ENCODE data around the gene GSAP. TPM values are rescaled to one million over a fixed set of nuclear protein-coding genes. Genes with fewer than 3 reads are reported as not detected.

Gene GSAP
- total RNA-seq, 1 donor from 2014 or later: 13.0 TPM

DNA sequence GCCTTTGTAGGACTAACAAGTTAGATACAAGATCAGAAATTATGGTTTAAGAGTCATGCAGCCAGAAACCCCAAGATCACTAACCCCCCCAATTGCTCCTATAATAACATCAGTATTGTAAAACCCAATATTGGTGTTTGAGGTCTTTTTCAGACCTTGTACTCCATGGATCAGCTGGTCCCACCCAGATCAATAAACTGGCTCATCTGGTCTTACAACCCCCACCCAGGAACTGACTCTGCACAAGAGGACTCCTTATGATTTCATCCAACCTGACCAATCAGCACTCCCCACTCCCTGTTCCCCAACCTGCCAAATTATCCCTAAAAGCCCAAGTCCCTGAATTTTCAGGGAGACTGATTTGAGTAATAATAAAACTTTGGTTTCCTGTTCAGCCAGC lies 6.4 kb upstream of the GSAP start:
- H3K9me3 ChIP-seq: no peaks in the 10 kb centered on the region
- H3K27ac ChIP-seq: no peak overlapping the region
- H3K36me3 ChIP-seq: no peaks in the 10 kb centered on the region
- TF ChIP-seq POLR2A (IDR thresholded peaks at IDR 0.05): no peak
- TF ChIP-seq POLR2AphosphoS5 (IDR thresholded peaks at IDR 0.05; ENCODE audit: insufficient read depth in 1 of 2, low read depth in 1 of 2): no peak
- TF ChIP-seq, protein P1, sequence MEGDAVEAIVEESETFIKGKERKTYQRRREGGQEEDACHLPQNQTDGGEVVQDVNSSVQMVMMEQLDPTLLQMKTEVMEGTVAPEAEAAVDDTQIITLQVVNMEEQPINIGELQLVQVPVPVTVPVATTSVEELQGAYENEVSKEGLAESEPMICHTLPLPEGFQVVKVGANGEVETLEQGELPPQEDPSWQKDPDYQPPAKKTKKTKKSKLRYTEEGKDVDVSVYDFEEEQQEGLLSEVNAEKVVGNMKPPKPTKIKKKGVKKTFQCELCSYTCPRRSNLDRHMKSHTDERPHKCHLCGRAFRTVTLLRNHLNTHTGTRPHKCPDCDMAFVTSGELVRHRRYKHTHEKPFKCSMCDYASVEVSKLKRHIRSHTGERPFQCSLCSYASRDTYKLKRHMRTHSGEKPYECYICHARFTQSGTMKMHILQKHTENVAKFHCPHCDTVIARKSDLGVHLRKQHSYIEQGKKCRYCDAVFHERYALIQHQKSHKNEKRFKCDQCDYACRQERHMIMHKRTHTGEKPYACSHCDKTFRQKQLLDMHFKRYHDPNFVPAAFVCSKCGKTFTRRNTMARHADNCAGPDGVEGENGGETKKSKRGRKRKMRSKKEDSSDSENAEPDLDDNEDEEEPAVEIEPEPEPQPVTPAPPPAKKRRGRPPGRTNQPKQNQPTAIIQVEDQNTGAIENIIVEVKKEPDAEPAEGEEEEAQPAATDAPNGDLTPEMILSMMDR (IDR thresholded peaks at IDR 0.05): no peak
- H3K4me1 ChIP-seq: no peaks in the 10 kb centered on the region
- DNase-seq (ENCODE audit: extremely low spot score in 2 of 2): no peak
- no peak overlapping the region for H3K4me3 ChIP-seq
- intact Hi-C loops (cut with DNase I): no loop called here
- no peaks in the 10 kb centered on the region for H3K27me3 ChIP-seq

DNA sequence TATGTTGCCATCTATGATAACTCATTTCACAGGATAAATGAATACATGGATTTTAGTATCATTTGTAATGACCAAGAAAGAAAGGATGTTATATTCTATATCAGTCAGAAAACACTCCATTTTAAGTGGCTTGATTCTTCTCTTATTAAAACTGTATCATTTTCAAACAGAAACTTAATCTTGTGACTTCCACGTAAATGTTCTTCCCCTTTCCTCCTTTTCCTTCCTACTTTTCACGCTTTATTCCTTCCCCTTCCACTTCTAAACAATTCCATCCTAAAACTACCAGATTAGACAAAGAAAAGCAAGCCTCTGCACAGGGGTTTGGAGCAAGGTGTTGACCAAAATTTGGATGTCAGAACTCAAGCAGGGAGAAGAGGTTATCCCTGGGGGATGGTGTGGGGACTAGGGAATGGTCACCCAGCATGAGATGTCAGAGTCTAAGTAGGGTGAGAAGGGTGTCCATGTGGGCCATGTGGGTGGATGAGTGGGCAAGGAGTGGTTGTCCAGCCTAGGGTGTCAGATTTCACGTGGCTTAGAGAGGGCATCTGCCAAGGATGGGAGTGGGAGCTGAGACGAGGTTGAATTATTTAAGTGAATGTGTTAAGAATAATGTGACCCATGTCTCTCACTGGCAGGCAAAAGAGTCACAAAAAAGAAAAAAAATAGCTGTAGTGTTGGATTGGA lies 5.0 kb upstream of the GSAP start:
- DNase-seq (ENCODE audit: extremely low spot score in 2 of 2): no peak
- H3K27me3 ChIP-seq: no peaks in the 10 kb centered on the region
- intact Hi-C loops (cut with DNase I): no loop called here
- no peaks in the 10 kb centered on the region for H3K9me3 ChIP-seq
- H3K4me1 ChIP-seq: peaks cover 5% of the 10 kb centered on the region
- no peak overlapping the region for H3K4me3 ChIP-seq
- H3K36me3 ChIP-seq: no peaks in the 10 kb centered on the region
- TF ChIP-seq POLR2AphosphoS5 (IDR thresholded peaks at IDR 0.05; ENCODE audit: insufficient read depth in 1 of 2, low read depth in 1 of 2): no peak
- TF ChIP-seq, protein P1 (IDR thresholded peaks at IDR 0.05): no peak
- no peak for TF ChIP-seq POLR2A (IDR thresholded peaks at IDR 0.05)
- no peak overlapping the region for H3K27ac ChIP-seq

DNA sequence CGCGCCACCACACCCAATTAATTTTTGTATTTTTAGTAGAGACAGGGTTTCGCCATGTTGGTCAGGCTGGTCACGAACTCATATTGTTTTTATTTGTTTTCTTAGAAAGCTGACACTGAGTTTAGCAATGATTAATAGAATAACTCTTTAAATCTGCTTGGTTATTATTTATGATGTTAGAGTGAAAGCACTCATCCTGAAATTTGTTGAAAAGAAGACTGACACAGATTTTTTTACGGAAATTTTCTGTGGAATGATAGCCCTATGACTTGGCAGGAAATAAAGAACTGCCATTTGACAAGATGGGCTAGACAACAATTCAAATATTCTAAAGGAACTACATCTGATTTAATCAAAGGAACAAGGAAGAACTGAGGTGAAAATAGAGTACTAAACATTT lies 4.3 kb upstream of the GSAP start:
- Histone ChIP-seq H3K4me3 (no peak overlapping the region), H3K9me3 (no peaks in the 10 kb centered on the region), H3K4me1 (peaks cover 9% of the 10 kb centered on the region), H3K27ac (no peak overlapping the region), H3K27me3 (no peaks in the 10 kb centered on the region), H3K36me3 (no peaks in the 10 kb centered on the region)
- TF ChIP-seq POLR2A (IDR thresholded peaks at IDR 0.05): no peak
- no peak for TF ChIP-seq POLR2AphosphoS5 (IDR thresholded peaks at IDR 0.05; ENCODE audit: insufficient read depth in 1 of 2, low read depth in 1 of 2)
- TF ChIP-seq, protein P1 (IDR thresholded peaks at IDR 0.05): no peak
- DNase-seq (ENCODE audit: extremely low spot score in 2 of 2): no peak
- intact Hi-C loops (cut with DNase I): no loop called here

DNA sequence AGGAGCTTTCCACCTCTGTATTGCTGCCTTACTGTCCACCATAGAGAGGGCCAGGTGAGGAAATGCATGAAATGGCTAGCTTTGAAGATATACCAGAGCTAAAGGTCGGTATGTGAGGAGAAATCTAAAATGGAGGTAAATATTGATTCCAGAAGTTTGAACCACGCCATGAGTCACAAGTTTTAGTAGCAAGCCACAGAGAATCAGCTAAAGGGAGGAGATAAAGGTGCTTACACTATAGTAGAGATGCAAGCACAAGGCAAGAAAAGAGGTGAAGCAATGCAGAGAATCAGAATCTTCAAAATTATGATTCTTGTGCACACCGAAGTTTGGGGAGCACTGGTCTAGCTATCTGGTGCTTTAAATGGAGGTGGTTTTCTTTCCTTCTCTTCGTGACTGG lies 3.0 kb upstream of the GSAP start:
- no peak overlapping the region for H3K4me3 ChIP-seq
- H3K9me3 ChIP-seq: no peaks in the 10 kb centered on the region
- no peaks in the 10 kb centered on the region for H3K36me3 ChIP-seq
- DNase-seq (ENCODE audit: extremely low spot score in 2 of 2): no peak
- no peak overlapping the region for H3K27ac ChIP-seq
- intact Hi-C loops (cut with DNase I): loop anchor here (10.0 kb wide), 1 partner anchor 116 kb away; the partner anchor contains the start of gene PTPN12
- TF ChIP-seq POLR2A (IDR thresholded peaks at IDR 0.05): no peak
- TF ChIP-seq POLR2AphosphoS5 (IDR thresholded peaks at IDR 0.05; ENCODE audit: insufficient read depth in 1 of 2, low read depth in 1 of 2): no peak
- TF ChIP-seq, protein P1 (IDR thresholded peaks at IDR 0.05): no peak
- no peaks in the 10 kb centered on the region for H3K27me3 ChIP-seq
- H3K4me1 ChIP-seq: peaks cover 15% of the 10 kb centered on the region

DNA sequence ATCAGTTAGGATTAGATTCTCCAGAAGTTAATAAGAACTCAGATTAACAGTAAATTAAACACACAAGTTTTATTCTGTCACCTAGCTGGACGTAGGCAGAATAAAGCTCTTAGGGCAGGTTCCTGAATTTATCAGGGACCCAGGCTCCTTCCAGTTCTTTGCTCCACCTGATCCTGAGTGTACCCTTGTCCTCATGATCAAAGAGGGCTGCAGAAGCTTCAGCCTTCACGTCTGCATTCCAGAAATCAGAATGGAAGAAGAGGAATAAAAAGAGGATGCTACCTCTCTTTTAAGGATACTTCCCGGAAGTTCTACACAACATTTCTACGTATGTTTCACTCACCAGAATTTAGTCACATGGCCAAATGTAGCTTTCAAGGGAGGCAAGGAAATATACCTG lies 1.7 kb upstream of the GSAP start:
- peaks cover 15% of the 10 kb centered on the region for H3K4me1 ChIP-seq
- DNase-seq (ENCODE audit: extremely low spot score in 2 of 2): no peak
- H3K36me3 ChIP-seq: no peaks in the 10 kb centered on the region
- H3K4me3 ChIP-seq: no peak overlapping the region
- TF ChIP-seq POLR2A (IDR thresholded peaks at IDR 0.05) (no peak), POLR2AphosphoS5 (IDR thresholded peaks at IDR 0.05; ENCODE audit: insufficient read depth in 1 of 2, low read depth in 1 of 2) (no peak)
- TF ChIP-seq, protein P1 (IDR thresholded peaks at IDR 0.05): no peak
- intact Hi-C loops (cut with DNase I): loop anchor here (10.0 kb wide), 1 partner anchor 117 kb away; the partner anchor contains the start of gene PTPN12
- H3K27ac ChIP-seq: no peak overlapping the region
- H3K9me3 ChIP-seq: no peaks in the 10 kb centered on the region
- no peaks in the 10 kb centered on the region for H3K27me3 ChIP-seq
